ENCODE data around the gene PADI3. TPM values are rescaled to one million over a fixed set of nuclear protein-coding genes. Genes with fewer than 3 reads are reported as not detected.

Gene PADI3
- total RNA-seq, 1 donor = not detected

DNA sequence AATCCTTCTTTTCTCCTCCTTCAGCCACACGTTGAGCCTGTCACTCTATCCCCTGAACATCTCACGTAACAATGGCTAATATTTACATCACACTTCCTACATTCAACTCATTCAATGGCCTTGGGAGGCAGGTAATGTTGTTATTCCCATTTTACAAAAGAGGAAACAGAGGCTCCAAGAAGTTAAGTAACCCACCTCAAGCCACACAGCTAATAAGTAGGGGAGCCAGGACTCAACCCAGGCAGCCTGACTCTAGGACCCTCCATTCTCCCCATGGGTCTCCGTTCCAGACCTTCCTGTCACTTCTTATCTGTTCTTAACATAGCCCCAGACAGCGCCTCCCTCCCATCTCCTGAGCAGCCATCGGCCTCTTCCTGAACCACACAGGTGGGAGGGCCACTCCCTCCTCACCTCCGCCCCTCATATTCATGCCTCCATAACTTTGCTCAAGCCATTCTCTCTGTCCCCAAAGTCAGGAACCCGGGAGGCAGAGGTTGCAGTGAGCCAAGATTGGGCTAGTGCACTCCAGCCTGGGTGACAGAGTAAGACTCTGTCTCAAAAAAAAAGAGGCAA lies 61.3 kb downstream of the PADI3 start:
- TF ChIP-seq, protein P1, sequence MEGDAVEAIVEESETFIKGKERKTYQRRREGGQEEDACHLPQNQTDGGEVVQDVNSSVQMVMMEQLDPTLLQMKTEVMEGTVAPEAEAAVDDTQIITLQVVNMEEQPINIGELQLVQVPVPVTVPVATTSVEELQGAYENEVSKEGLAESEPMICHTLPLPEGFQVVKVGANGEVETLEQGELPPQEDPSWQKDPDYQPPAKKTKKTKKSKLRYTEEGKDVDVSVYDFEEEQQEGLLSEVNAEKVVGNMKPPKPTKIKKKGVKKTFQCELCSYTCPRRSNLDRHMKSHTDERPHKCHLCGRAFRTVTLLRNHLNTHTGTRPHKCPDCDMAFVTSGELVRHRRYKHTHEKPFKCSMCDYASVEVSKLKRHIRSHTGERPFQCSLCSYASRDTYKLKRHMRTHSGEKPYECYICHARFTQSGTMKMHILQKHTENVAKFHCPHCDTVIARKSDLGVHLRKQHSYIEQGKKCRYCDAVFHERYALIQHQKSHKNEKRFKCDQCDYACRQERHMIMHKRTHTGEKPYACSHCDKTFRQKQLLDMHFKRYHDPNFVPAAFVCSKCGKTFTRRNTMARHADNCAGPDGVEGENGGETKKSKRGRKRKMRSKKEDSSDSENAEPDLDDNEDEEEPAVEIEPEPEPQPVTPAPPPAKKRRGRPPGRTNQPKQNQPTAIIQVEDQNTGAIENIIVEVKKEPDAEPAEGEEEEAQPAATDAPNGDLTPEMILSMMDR (IDR thresholded peaks at IDR 0.05; ENCODE audit: insufficient read depth, low read depth, low read length) = no peak

DNA sequence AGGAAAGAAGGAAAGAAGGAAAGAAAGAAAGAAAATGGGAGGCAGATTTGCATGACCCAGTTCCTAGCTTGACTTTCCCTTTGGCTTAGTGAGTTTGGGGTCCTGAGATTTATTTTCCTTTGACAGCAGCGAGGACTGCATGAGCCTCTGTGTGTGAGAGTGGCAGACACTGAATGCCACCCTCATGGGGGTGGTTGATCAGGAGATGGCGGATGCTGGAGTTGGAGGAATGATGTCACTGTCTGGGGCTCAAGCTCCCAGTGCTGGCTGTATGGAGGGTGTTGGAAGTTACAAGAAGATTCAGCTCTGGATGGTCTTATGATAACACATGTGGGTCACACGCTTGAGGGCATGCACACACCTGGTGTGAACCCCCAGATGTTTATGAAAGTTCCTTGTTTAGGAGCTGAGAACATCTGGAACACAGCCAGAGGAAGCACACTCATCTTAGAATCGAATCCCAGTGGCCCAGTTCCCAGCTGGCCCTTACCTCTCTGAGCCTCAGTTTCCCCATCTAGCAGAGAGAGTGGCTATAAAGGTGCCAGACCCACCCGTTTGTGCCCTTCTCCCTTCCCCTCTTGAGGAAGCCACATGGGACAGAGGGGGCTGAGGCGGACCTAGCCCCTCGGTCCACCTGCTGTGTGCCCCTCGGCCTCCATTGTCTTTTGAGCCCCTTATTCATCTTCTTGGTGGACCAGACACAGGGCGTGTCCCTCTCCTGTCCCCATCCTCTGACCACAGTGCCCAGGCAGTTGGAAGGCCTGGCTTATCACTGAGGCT lies 64.8 kb downstream of the PADI3 start:
- H3K4me3 ChIP-seq (ENCODE audit: low read depth, low read length) = no peak overlapping the region
- no peak for DNase-seq (ENCODE audit: low read depth)
- TF ChIP-seq, protein P1 (IDR thresholded peaks at IDR 0.05; ENCODE audit: insufficient read depth, low read depth, low read length) = no peak

More for the DNA sequence above, 61.3 kb downstream of the PADI3 start:
- no peak for DNase-seq (ENCODE audit: low read depth)
- H3K4me3 ChIP-seq (ENCODE audit: low read depth, low read length) = no peak overlapping the region

GRCh38 chr1:17314491-17314971 lies 65.6 kb downstream of the PADI3 start:
- TF ChIP-seq, protein P1 (IDR thresholded peaks at IDR 0.05; ENCODE audit: insufficient read depth, low read depth, low read length) = no peak
- DNase-seq (ENCODE audit: low read depth) = peak; percentile 11

GRCh38 chr1:17315542-17316130 lies 66.7 kb downstream of the PADI3 start:
- no peak overlapping the region for H3K4me3 ChIP-seq (ENCODE audit: low read depth, low read length)
- TF ChIP-seq, protein P1 (IDR thresholded peaks at IDR 0.05; ENCODE audit: insufficient read depth, low read depth, low read length) = no peak
- no peak for DNase-seq (ENCODE audit: low read depth)

More at GRCh38 chr1:17314491-17314971, 65.6 kb downstream of the PADI3 start:
- H3K4me3 ChIP-seq (ENCODE audit: low read depth, low read length) = no peak overlapping the region

DNA sequence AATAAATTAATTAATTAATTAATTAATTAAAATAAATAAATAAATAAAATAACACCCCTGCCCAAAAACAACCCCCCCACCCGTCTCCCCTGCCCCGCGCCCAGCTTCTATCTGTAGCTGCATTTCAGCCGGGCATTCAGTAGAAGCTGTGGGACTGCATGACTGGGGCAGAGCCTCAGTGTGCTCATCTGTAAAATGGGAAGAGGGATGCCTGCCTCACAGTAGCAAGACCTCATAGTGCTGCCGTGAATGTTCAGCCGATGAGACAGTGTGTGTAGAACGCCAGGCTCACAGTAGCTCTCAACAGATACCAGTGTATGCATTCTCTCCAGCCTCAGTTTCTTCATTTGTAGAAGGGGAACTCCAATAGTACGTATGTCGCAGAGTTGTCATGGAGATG lies 67.8 kb downstream of the PADI3 start:
- DNase-seq (ENCODE audit: low read depth) = no peak
- TF ChIP-seq, protein P1 (IDR thresholded peaks at IDR 0.05; ENCODE audit: insufficient read depth, low read depth, low read length) = no peak
- H3K4me3 ChIP-seq (ENCODE audit: low read depth, low read length) = no peak overlapping the region

- H3K4me3 ChIP-seq (ENCODE audit: low read depth, low read length) = no peak overlapping the region
- no peak for DNase-seq (ENCODE audit: low read depth)
- TF ChIP-seq, protein P1 (IDR thresholded peaks at IDR 0.05; ENCODE audit: insufficient read depth, low read depth, low read length) = no peak
These were observed 69.4 kb downstream of the PADI3 start for GRCh38 chr1:17318262-17318661.

Data from fibroblast of villous mesenchyme (primary cell).